ENCODE data around the gene BCAT1.

DNA sequence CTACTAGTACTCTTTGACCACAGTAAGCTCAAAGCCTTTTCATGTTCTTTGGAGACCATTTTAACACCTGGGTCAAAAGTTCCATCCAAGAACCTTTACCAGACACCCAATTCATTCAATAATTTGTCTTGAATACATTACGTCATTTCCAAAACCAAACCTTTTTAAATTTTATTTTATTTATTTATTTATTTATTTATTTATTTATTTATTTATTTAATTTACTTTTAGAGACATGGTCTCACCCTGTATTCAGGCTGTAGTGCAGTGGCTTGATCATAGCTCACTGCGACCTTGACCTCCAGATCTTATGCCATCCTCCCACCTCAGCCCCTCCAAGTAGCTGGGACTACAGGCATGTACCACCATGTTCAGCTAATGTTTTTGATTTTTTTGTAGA is 113.5 kb downstream of the BCAT1 start:
- TF ChIP-seq CTCF (IDR thresholded peaks at IDR 0.05) (no peak), POLR2A (IDR thresholded peaks at IDR 0.05) (no peak)
